CD4-positive, alpha-beta T cell treated with Interleukin-6 for 4 hours (primary cell): ENCODE results near the gene RUFY4.
"Not testable (repeated sequence)": the region's sequence is repeated elsewhere in the genome, so short reads cannot be mapped to it uniquely, and the experiment has no call there.

Source experiments
- DNase-seq: peaks from one replicate; pipeline ENCODE4 v3.0.0-alpha.2; 2020; ENCODE audit warnings: mixed read lengths

RUFY4 gene

GRCh38 chr2:218091746-218092145, 22.7 kb downstream of the RUFY4 start:
- no peak for DNase-seq

GRCh38 chr2:218093879-218094278, 24.8 kb downstream of the RUFY4 start:
- no peak for DNase-seq

- DNase-seq = no peak
These were observed 26.8 kb downstream of the RUFY4 start for GRCh38 chr2:218095853-218096252.

GRCh38 chr2:218097975-218098374, 28.9 kb downstream of the RUFY4 start:
- DNase-seq = no peak

- not testable (repeated sequence) for DNase-seq
These were observed 39.8 kb downstream of the RUFY4 start for GRCh38 chr2:218108834-218109233.

GRCh38 chr2:218121789-218122188, 52.7 kb downstream of the RUFY4 start:
- DNase-seq = not testable (repeated sequence)

- DNase-seq = not testable (repeated sequence)
These were observed 53.2 kb downstream of the RUFY4 start for GRCh38 chr2:218122286-218122685.

GRCh38 chr2:218123986-218124385, 54.9 kb downstream of the RUFY4 start:
- DNase-seq = no peak

- no peak for DNase-seq
These were observed 56.0 kb downstream of the RUFY4 start for GRCh38 chr2:218125095-218125494.

- DNase-seq = no peak
These were observed 56.6 kb downstream of the RUFY4 start, which contains the start of gene CXCR2 for GRCh38 chr2:218125626-218126080. CXCR2 (plus strand) TSS chr2:218126028; CDS start chr2:218134802, 8,774 bp downstream.

- DNase-seq = no peak
These were observed 58.9 kb downstream of the RUFY4 start for GRCh38 chr2:218127929-218128455.

GRCh38 chr2:218128781-218129457, 59.9 kb downstream of the RUFY4 start:
- DNase-seq = no peak

- DNase-seq = no peak
These were observed 60.5 kb downstream of the RUFY4 start for GRCh38 chr2:218129458-218130135.

- DNase-seq = no peak
These were observed 61.3 kb downstream of the RUFY4 start for GRCh38 chr2:218130377-218130776.

- no peak for DNase-seq
These were observed 61.8 kb downstream of the RUFY4 start for GRCh38 chr2:218130822-218131221.

- DNase-seq = no peak
These were observed 68.5 kb downstream of the RUFY4 start for GRCh38 chr2:218137514-218137913.

GRCh38 chr2:218138047-218138446, 69.0 kb downstream of the RUFY4 start:
- DNase-seq = no peak
